IPS-11a (cell line): ENCODE data around the gene LINGO1.

Source experiments
- H3K4me3 ChIP-seq: one replicate; pipeline ENCODE4 v1.5.1; 2013; ENCODE audit warnings: low read depth, low read length, control low read depth

LINGO1 gene

GRCh38 chr15:77619883-77620282 lies 12.8 kb downstream of the LINGO1 start:
- H3K4me3 ChIP-seq = no peak overlapping the region

- H3K4me3 ChIP-seq = no peak overlapping the region
Observed at GRCh38 chr15:77617476-77618230, 15.1 kb downstream of the LINGO1 start.

GRCh38 chr15:77616072-77616471 lies 16.6 kb downstream of the LINGO1 start:
- no peak overlapping the region for H3K4me3 ChIP-seq

- H3K4me3 ChIP-seq = no peak overlapping the region
Observed at GRCh38 chr15:77615472-77615871, 17.2 kb downstream of the LINGO1 start.

DNA sequence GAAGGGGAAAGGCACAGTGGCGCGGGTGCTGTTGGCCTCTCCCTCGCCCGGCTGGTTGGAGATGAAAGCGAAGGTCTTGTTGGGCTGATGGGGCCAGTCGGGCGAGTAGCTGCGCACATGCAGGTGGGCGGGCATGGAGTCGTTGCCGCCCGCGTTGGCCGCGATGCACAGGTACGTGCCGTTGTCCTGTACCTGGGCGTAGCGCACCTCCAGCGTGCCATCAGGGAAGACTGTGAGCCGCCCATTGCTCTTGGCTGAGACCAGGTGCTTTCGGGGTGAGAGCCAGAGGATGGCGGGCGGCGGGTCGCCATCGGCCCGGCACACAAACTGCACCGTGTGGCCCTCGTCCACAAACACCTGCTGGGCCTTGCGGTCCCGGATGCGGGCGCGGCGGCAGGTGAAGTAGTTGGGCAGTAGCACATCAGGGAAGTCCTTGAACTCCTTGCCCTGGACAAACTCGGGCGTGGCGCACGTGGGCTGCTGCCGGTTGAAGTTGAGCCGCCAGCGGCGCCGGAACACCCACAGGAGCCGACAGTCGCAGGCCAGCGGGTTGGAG lies 18.4 kb downstream of the LINGO1 start:
- no peak overlapping the region for H3K4me3 ChIP-seq

GRCh38 chr15:77613814-77614213 lies 18.9 kb downstream of the LINGO1 start:
- H3K4me3 ChIP-seq = no peak overlapping the region

- no peak overlapping the region for H3K4me3 ChIP-seq
Observed at GRCh38 chr15:77612958-77613601, 19.6 kb downstream of the LINGO1 start.

GRCh38 chr15:77611767-77612166 lies 20.9 kb downstream of the LINGO1 start:
- H3K4me3 ChIP-seq = no peak overlapping the region

DNA sequence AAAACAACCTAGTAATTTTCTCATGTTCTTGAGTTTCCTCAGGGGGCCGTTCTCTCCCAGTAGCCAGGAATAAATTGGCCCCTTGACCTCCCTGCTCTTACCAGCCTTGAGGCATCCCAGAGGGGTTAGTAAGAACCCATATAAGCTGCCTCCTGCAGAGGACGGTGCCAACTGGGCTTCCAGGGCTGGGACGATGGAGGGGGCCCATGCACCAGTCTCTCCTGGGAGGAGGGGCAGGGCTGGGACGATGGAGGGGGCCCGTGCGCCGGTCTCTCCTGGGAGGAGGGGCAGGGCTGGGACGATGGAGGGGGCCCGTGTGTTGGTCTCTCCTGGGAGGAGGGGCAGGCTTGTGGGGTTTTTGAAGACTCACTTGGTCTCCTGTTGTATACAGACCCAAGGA lies 22.0 kb downstream of the LINGO1 start:
- no peak overlapping the region for H3K4me3 ChIP-seq

GRCh38 chr15:77609558-77609957 lies 23.2 kb downstream of the LINGO1 start:
- no peak overlapping the region for H3K4me3 ChIP-seq

DNA sequence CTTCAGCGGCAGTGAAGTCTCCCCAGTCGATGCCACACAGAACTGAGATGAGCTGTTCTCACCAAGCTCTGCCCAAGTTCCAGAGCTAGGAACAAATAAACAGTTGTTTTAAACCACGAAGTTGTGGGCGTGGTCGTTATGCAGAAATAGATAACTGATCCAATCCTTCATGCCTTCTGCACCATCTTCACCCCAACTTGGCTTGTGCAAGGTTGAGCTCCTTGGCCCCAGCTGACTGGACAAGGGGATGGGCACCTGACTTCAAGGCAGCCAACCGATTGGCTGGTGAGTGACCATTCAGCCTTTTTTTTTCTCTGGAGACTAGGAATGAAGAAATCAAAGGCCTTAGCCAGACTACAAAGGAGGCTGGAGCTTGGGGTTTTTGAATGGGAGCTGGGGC lies 23.9 kb downstream of the LINGO1 start:
- no peak overlapping the region for H3K4me3 ChIP-seq

DNA sequence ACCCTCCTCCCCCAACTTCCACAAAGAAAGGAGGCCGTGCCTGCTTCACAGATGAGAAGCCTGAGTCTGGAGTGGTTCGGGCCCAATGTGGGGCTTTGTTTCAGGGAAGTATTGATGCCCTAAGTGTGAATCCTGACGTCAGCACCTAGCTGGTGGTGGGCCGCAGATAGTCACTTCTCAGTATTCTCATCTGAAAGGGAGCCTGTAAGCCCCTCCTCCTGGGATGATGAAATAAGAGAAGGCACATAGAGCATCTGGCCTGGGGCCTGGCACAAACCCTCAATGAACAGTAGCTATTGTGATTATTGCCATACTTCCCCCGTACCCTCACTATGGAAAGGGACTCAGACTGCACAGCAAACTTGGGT lies 24.8 kb downstream of the LINGO1 start:
- H3K4me3 ChIP-seq = no peak overlapping the region

DNA sequence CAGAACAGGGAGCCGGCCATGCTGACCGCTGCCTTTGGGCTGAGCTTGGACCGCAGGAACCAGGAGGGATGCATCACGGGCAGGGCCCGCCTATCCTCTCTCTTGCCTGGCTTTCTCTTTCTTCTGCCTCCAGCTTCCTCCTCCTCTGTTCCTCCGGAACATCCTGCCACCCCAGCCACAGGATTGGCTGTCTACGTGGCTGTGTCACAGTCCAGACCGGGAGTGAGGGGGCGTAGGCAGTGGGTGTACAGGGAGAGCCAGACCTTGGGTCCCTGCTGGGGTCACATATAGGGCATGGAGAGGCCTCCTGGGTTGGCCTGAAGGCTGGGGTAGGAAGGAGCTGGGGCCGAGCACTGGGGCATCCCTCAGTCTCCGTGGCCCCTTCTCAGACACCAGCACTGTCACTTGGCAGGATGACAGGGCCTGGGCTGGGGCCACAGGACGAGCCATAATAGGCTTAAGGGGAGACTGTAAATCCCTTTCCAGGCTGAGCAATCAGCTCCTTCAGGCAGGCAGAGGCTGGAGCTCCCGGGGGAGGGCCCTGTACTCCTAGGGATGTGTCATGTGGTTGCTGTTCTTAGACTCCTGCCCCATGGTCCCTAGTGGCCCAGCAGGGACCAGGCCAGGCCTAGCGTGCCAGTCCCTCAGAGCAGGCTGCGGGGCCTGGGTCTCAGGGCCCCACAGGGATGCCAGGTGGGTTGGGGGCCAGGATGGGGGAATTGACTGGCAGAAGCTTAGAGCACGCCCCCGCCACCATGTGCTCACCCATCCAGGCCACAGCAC lies 25.4 kb downstream of the LINGO1 start:
- H3K4me3 ChIP-seq = no peak overlapping the region

- no peak overlapping the region for H3K4me3 ChIP-seq
Observed at GRCh38 chr15:77606142-77607034, 26.3 kb downstream of the LINGO1 start.

DNA sequence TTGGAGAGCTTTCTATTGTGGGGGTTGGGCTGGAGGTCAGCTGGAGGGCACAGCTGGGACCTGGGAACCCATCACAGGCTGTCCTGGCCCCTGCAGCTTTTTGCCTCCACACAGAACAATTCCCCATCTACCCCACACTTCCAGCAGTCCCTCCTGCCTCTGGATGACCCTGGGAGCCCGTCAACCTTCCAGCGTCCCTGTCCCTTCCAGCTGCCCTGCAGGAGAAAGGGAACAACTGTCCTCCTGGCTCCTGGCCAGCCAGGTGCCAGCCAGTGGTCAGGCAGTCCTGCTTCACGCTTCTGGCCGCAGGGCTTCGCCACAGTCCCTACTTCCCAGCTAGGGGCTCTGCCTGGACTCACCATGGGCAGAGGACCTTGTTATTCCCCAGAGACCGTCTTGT lies 27.2 kb downstream of the LINGO1 start:
- no peak overlapping the region for H3K4me3 ChIP-seq

DNA sequence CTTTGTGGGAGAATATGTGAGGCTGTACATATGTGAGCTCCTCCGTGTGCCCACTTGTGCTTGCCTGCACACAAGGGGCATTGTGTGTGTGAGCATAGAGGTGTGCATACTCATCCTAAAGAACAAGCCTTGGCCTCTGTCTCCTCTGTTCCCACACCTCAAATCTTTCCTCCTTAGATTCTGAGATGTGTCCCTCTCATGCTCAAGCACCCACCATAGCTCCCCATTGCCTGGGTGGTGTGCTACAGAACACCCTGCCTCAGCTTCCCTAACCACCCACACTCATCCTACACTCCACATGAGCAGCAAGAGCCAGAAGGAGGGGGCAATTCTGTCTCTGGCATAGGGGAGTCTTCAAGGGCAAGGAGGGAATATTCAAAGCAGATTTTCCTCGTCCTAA lies 27.7 kb downstream of the LINGO1 start:
- no peak overlapping the region for H3K4me3 ChIP-seq

GRCh38 chr15:77603611-77604336 lies 28.9 kb downstream of the LINGO1 start:
- no peak overlapping the region for H3K4me3 ChIP-seq

DNA sequence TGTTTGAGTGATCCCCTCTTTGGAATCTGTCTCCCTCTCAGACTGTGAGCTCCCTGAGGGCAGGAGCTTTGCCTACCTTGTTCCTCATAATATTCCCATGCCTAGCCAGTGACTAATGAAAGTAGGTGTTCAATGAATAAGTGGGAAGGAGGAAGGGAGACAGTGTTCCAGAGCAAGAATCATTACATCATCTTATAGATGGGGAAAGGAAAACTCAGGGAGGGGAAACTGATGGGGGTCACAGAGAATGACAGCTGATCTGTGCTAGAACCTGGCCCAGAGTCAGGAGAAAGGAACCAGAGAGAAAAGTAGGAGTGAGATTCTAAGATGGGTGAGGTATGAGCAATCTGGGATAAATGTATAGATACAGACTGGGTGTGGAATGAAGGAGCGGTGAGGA lies 29.9 kb downstream of the LINGO1 start:
- H3K4me3 ChIP-seq = no peak overlapping the region

DNA sequence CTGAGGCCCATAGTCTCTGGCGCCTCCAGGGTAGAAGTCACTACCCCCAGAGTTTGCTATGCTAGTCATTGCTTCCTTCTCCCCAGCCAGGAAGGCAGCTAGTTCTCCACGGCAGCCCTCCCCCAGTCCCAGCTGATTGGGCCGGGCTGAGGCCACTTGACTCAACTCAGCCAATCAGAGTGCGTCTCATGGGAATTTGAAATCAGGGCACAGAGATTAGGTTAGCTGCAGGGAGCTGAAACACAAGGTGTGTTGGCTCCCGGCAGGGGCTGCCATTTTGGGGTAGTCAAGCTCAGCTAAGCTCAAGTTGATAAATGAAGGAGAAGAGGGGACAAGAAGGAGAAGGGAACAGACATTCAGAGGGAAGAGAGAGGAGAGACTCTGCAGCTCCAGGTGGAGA lies 32.8 kb downstream of the LINGO1 start:
- H3K4me3 ChIP-seq = no peak overlapping the region

- no peak overlapping the region for H3K4me3 ChIP-seq
Observed at GRCh38 chr15:77599357-77599756, 33.4 kb downstream of the LINGO1 start.
